GM12878 (cell line): ENCODE data around the gene RCN2. TPM values are rescaled to one million over a fixed set of nuclear protein-coding genes. Genes with fewer than 3 reads are reported as not detected.

Experiments
- ATAC-seq: fragments of 200-7000 bp; cut with Tn5 transposase; 3 replicates; pipeline ENCODE4 v1.9.1; 2020; ENCODE audit warnings: mild to moderate bottlenecking, moderate library complexity
- BruUV-seq: library from RNA; stranded (reverse); fragments of 400-500 nt; replicated peaks from 2 replicates; lab custom pipeline; 2021; lab: Mats Ljungman, UMichigan
- CTCF ChIA-PET: fragments of 300-600 bp; sonication (Branson Sonifier 250); formaldehyde crosslinking; extraction: SDS; loops from one replicate; lab custom pipeline; 2021; ENCODE audit warnings: inconsistent platforms; lab: Yijun Ruan, JAX
- POLR2A ChIA-PET: fragments of 350-600 bp; formaldehyde crosslinking; extraction: SDS; loops from one replicate; lab custom pipeline; 2021; ENCODE audit warnings: inconsistent platforms; lab: Charles Lee
- RAD21 ChIA-PET: fragments of 300-600 bp; sonication (Branson Sonifier 250); formaldehyde crosslinking; loops from one replicate; lab custom pipeline; 2023; ENCODE audit warnings: antibody characterized with exemption; ENCODE audit not compliant: unreplicated experiment; lab: Charles Lee
- SMC1A ChIA-PET: fragments of 300-600 bp; sonication (Branson Sonifier 250); formaldehyde crosslinking; loops from one replicate; lab custom pipeline; 2023; ENCODE audit not compliant: unreplicated experiment, uncharacterized antibody; lab: Charles Lee
- DNase-seq: peaks from one replicate; pipeline ENCODE4 v3.0.0-alpha.2; 2011; ENCODE audit warnings: low read depth, low spot score
- FAIRE-seq: peaks from 3 replicates; lab custom pipeline; 2011; peaks lifted over from hg19 to GRCh38; lab: Jason Lieb, UNC
- H2AFZ ChIP-seq: 2 replicates; pipeline ENCODE4 v1.6.0; 2011; ENCODE audit warnings: low read depth, low read length, control low read depth; ENCODE audit not compliant: control insufficient read depth
- H3K27ac ChIP-seq: 2 replicates; pipeline ENCODE4 v1.5.1; 2011; ENCODE audit warnings: control low read depth; ENCODE audit not compliant: control insufficient read depth, insufficient read depth
- H3K27me3 ChIP-seq, 2 experiments: replicated peaks in 1 of 2; 2 replicates each; pipeline versions ENCODE4 v1.6.0 to v1.6.1; 2011; ENCODE audit warnings: low read length in 1 of 2; ENCODE audit not compliant: control insufficient read depth in 2 of 2, insufficient read depth in 2 of 2
- H3K36me3 ChIP-seq, 2 experiments: 2 replicates each; pipeline ENCODE4 v1.5.1; 2011; ENCODE audit warnings: low read length in 1 of 2; ENCODE audit not compliant: control insufficient read depth in 2 of 2, insufficient read depth in 2 of 2
- H3K4me1 ChIP-seq: 2 replicates; pipeline ENCODE4 v1.6.1; 2011; ENCODE audit warnings: mild to moderate bottlenecking, low read length, moderate library complexity, mixed read lengths; ENCODE audit not compliant: control insufficient read depth, insufficient read depth
- H3K4me2 ChIP-seq: 2 replicates; pipeline ENCODE4 v1.6.0; 2011; ENCODE audit warnings: control low read depth; ENCODE audit not compliant: control insufficient read depth, insufficient read depth
- H3K4me3 ChIP-seq: fragments of 200-600 bp; sonication (generic); 2 replicates; pipeline ENCODE4 v1.5.1; 2016
- H3K79me2 ChIP-seq: 2 replicates; pipeline ENCODE4 v1.6.0; 2011; ENCODE audit warnings: low read length; ENCODE audit not compliant: control insufficient read depth, insufficient read depth
- H3K9ac ChIP-seq: 2 replicates; pipeline ENCODE4 v1.8.0; 2011; ENCODE audit warnings: low read length, control low read depth, mixed read lengths; ENCODE audit not compliant: control insufficient read depth, insufficient read depth
- H3K9me3 ChIP-seq: replicated peaks from 3 replicates; pipeline ENCODE4 v1.5.1; 2011; ENCODE audit warnings: mild to moderate bottlenecking, low read length; ENCODE audit not compliant: control insufficient read depth, insufficient read depth
- H4K20me1 ChIP-seq: 2 replicates; pipeline ENCODE4 v1.6.0; 2011; ENCODE audit not compliant: control insufficient read depth, insufficient read depth
- EED ChIP-seq: sonication (generic); IDR thresholded peaks from 2 replicates; pipeline ENCODE4 v1.6.1; 2016; ENCODE audit warnings: antibody characterized with exemption, low read depth
- IKZF1 ChIP-seq: fragments of 450-650 bp; conservative IDR thresholded peaks from 2 replicates; pipeline ENCODE4 v1.6.1; 2017; ENCODE audit warnings: antibody characterized with exemption, mild to moderate bottlenecking
- MTA2 ChIP-seq: fragments of 450-650 bp; IDR thresholded peaks from 2 replicates; pipeline ENCODE4 v1.6.1; 2016; ENCODE audit warnings: low read depth, mild to moderate bottlenecking, moderate library complexity
- POLR2A ChIP-seq: IDR thresholded peaks from 2 replicates; pipeline ENCODE4 v1.6.1; 2011; ENCODE audit warnings: low read depth, mild to moderate bottlenecking, low read length
- POU2F2 ChIP-seq: IDR thresholded peaks from 3 replicates; pipeline ENCODE4 v1.6.1; 2011; ENCODE audit warnings: low read depth, mild to moderate bottlenecking, low read length, borderline replicate concordance
- RFX5 ChIP-seq: IDR thresholded peaks from 2 replicates; pipeline ENCODE4 v1.6.1; 2011; ENCODE audit warnings: low read depth, low read length, improper control_type of control experiment
- RUNX3 ChIP-seq: IDR thresholded peaks from 2 replicates; pipeline ENCODE4 v1.6.1; 2012; ENCODE audit warnings: low read length, inconsistent platforms
- WGBS: methylation state at CpG from one replicate; pipeline ENCODE4 v1.1.6; 2016; ENCODE audit warnings: low lambda C conversion rate; ENCODE audit not compliant: insufficient replicate concordance, insufficient coverage; ENCODE audit errors: missing lambda C conversion rate; 5-methylcytosine and 5-hydroxymethylcytosine counted together
- in situ Hi-C: fragments of 300-500 bp; cut with MboI; formaldehyde crosslinking; loops from 9 replicates; pipeline ENCODE4 v1.14.3; 2018; ENCODE audit warnings: mixed read lengths
- intact Hi-C: fragments of 100-400 bp; cut with micrococcal nuclease; formaldehyde crosslinking; loops from one replicate; pipeline ENCODE4 v1.14.2; 2022; ENCODE audit not compliant: unreplicated experiment
- polyA plus RNA-seq, 11 experiments: library from polyadenylated mRNA; depleted of rRNA in 4 of 11; unstranded in 6 of 11; stranded (reverse) in 5 of 11; fragments of >200 nt; fragmentation: Nextera tagmentation in 4 of 11; fragmentation: Illumina TruSeq in 1 of 11; extraction: Ambion mirVana in 4 of 11; extraction: Trizol in 1 of 11; gene quantifications; 1 replicate in 1 of 11; 2 replicates in 10 of 11; pipeline versions ENCODE4 v1.2.1 to v1.2.3, GENCODE V29; 2011 to 2016; ENCODE audit warnings: inconsistent platforms in 2 of 11, missing spikeins in 2 of 11, low read depth in 1 of 11
- total RNA-seq, 4 experiments: library from RNA; depleted of rRNA in 3 of 4; stranded (reverse); fragments of >200 nt in 3 of 4; fragmentation: Illumina TruSeq in 1 of 4; extraction: Trizol in 1 of 4; gene quantifications; 2 replicates each; pipeline versions ENCODE4 v1.2.1 to v1.2.3, GENCODE V29; 2013 to 2021
- TF ChIP-seq, protein P1 (sequence below): fragments of 150-350 bp; IDR thresholded peaks from 2 replicates; pipeline ENCODE4 v1.6.1; 2014; ENCODE audit warnings: mild to moderate bottlenecking, low read depth, low read length
- TF ChIP-seq, protein P2 (sequence below): fragments of 450-650 bp; IDR thresholded peaks from 2 replicates; pipeline ENCODE4 v1.6.1; 2016; ENCODE audit warnings: mild to moderate bottlenecking
- TF ChIP-seq, protein P3 (sequence below): IDR thresholded peaks from 2 replicates; pipeline ENCODE4 v1.6.1; 2012; ENCODE audit warnings: improper control_type of control experiment, low read depth, low read length; ENCODE audit not compliant: insufficient replicate concordance
- TF ChIP-seq, protein P4 (sequence below): fragments of 450-650 bp; IDR thresholded peaks from 2 replicates; pipeline ENCODE4 v1.6.1; 2014; ENCODE audit warnings: mild to moderate bottlenecking

Gene RCN2
- total and polyA plus RNA-seq, 10 of the 15 experiments (the other 5 are each of a cell fraction or from before 2014, with no cell fraction given): 4.9 to 41.0 (median 12.9) TPM

DNA sequence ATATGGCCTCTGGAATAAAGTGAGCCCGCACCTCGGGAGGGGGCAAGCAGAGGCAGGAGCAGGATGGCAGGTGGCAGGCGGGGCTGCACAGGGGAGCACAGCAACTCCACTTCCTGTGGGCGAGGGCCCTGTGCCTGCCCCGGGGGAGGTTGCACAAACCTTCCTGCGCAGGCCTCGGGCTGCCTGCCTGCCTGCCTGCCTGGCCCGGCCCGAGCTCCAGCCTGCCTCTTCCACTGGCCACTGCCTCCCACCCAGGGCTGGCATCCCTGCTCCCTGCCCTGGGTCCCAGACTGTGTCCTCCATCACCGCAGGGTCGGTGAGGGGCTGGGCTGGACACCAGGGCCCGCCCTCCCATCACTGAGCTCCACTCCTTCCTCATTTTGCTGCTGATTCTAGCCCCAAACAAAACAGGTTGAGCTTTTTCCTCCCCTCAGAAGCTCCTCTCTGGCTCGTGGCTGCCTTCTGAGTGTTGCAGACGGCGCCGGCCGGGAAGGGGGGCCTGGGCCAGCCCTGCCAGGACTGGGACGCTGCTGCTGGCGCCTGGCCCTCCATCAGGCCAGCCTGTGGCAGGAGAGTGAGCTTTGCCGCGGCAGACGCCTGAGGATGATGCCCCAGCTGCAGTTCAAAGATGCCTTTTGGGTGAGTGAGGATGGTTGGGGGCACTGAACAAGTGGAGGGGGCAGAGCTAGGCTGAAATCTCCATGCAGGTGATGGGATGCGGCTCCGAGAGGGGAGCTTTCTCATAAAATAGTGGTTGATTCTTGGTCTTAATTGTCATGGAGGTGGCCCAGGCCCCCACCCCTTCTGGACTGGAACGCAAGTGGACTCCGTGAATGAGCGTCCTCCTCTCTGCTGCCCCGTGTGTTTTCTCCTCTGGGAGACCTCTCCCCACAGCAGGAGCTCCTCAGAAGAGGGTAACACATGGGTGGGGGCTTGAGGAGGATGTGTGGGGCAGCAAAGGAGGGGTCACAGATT, 63.7 kb downstream of the RCN2 start, which contains the start of gene PSTPIP1:
TSS of gene PSTPIP1 (plus strand) at position 156 of the 975 bp plus-strand sequence. CDS start at position 604, 448 bp downstream.
- peak within 1 kb of the TSS; percentile 86 for H2AFZ ChIP-seq
- no peaks in the 10 kb centered on the region for H3K36me3 ChIP-seq
- peaks cover 6% of the 10 kb centered on the region for H3K79me2 ChIP-seq
- peak within 1 kb of the TSS; percentile 68 for H3K4me3 ChIP-seq
- H3K27ac ChIP-seq: peak within 1 kb of the TSS; percentile 55
- H3K9ac ChIP-seq: peak within 1 kb of the TSS; percentile 71
- ChIA-PET POLR2A (interaction anchor here (0.9 to 4.4 kb wide), 7 partner anchors 8 to 68 kb away, joined by 3 to 32 read pairs (median 6); no protein-coding TSS in a partner anchor), RAD21 (interaction anchor here (1.1 to 3.7 kb wide), 9 partner anchors 18 to 36 kb away, joined by 3 to 16 read pairs (median 6); no protein-coding TSS in a partner anchor), CTCF (interaction anchor here (0.6 to 5.9 kb wide), 6 partner anchors 12 to 36 kb away, joined by 3 to 42 read pairs (median 4); no protein-coding TSS in a partner anchor), SMC1A (interaction anchor here (0.7 to 7.8 kb wide), 4 partner anchors 12 to 191 kb away, joined by 3 to 99 read pairs (median 5); no protein-coding TSS in a partner anchor)
- H3K4me2 ChIP-seq: peak within 1 kb of the TSS; percentile 84
- H4K20me1 ChIP-seq: no peaks in the 10 kb centered on the region
- no TSS peak for BruUV-seq
- H3K9me3 ChIP-seq: no peaks in the 10 kb centered on the region
- FAIRE-seq (no peak), ATAC-seq (peak; percentile 64), DNase-seq (no peak)
- in situ Hi-C loops (no loop called here), intact Hi-C loops (no loop called here)
- peaks cover 32% of the 10 kb centered on the region for H3K4me1 ChIP-seq
- no peaks in the 10 kb centered on the region for H3K27me3 ChIP-seq
- 23% methylated on average over 28 of the region's 28 CpGs for WGBS
- TF ChIP-seq, protein P1, sequence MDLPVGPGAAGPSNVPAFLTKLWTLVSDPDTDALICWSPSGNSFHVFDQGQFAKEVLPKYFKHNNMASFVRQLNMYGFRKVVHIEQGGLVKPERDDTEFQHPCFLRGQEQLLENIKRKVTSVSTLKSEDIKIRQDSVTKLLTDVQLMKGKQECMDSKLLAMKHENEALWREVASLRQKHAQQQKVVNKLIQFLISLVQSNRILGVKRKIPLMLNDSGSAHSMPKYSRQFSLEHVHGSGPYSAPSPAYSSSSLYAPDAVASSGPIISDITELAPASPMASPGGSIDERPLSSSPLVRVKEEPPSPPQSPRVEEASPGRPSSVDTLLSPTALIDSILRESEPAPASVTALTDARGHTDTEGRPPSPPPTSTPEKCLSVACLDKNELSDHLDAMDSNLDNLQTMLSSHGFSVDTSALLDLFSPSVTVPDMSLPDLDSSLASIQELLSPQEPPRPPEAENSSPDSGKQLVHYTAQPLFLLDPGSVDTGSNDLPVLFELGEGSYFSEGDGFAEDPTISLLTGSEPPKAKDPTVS: no peak
- TF ChIP-seq POLR2A: peak; percentile 95
- 0 out of 2 replicates have a peak, but pooled peaks have one; percentile 4 for TF ChIP-seq RUNX3
- TF ChIP-seq, protein P2, sequence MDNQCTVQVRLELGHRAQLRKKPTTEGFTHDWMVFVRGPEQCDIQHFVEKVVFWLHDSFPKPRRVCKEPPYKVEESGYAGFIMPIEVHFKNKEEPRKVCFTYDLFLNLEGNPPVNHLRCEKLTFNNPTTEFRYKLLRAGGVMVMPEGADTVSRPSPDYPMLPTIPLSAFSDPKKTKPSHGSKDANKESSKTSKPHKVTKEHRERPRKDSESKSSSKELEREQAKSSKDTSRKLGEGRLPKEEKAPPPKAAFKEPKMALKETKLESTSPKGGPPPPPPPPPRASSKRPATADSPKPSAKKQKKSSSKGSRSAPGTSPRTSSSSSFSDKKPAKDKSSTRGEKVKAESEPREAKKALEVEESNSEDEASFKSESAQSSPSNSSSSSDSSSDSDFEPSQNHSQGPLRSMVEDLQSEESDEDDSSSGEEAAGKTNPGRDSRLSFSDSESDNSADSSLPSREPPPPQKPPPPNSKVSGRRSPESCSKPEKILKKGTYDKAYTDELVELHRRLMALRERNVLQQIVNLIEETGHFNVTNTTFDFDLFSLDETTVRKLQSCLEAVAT: 0 out of 2 replicates have a peak, but pooled peaks have one; percentile 15
- peak; percentile 52 for TF ChIP-seq EED
- TF ChIP-seq, protein P3, sequence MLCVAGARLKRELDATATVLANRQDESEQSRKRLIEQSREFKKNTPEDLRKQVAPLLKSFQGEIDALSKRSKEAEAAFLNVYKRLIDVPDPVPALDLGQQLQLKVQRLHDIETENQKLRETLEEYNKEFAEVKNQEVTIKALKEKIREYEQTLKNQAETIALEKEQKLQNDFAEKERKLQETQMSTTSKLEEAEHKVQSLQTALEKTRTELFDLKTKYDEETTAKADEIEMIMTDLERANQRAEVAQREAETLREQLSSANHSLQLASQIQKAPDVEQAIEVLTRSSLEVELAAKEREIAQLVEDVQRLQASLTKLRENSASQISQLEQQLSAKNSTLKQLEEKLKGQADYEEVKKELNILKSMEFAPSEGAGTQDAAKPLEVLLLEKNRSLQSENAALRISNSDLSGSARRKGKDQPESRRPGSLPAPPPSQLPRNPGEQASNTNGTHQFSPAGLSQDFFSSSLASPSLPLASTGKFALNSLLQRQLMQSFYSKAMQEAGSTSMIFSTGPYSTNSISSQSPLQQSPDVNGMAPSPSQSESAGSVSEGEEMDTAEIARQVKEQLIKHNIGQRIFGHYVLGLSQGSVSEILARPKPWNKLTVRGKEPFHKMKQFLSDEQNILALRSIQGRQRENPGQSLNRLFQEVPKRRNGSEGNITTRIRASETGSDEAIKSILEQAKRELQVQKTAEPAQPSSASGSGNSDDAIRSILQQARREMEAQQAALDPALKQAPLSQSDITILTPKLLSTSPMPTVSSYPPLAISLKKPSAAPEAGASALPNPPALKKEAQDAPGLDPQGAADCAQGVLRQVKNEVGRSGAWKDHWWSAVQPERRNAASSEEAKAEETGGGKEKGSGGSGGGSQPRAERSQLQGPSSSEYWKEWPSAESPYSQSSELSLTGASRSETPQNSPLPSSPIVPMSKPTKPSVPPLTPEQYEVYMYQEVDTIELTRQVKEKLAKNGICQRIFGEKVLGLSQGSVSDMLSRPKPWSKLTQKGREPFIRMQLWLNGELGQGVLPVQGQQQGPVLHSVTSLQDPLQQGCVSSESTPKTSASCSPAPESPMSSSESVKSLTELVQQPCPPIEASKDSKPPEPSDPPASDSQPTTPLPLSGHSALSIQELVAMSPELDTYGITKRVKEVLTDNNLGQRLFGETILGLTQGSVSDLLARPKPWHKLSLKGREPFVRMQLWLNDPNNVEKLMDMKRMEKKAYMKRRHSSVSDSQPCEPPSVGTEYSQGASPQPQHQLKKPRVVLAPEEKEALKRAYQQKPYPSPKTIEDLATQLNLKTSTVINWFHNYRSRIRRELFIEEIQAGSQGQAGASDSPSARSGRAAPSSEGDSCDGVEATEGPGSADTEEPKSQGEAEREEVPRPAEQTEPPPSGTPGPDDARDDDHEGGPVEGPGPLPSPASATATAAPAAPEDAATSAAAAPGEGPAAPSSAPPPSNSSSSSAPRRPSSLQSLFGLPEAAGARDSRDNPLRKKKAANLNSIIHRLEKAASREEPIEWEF: no peak
- no peak for TF ChIP-seq MTA2
- no peak for TF ChIP-seq RFX5
- TF ChIP-seq, protein P4, sequence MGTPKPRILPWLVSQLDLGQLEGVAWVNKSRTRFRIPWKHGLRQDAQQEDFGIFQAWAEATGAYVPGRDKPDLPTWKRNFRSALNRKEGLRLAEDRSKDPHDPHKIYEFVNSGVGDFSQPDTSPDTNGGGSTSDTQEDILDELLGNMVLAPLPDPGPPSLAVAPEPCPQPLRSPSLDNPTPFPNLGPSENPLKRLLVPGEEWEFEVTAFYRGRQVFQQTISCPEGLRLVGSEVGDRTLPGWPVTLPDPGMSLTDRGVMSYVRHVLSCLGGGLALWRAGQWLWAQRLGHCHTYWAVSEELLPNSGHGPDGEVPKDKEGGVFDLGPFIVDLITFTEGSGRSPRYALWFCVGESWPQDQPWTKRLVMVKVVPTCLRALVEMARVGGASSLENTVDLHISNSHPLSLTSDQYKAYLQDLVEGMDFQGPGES: no peak
- no peak for TF ChIP-seq POU2F2
- no peak for TF ChIP-seq IKZF1
